HG03103 (cell line): ENCODE data around the gene CCDC191.

Experiments used
- ATAC-seq: cut with Tn5 transposase; IDR thresholded peaks from one replicate; pipeline ENCODE4 v1.9.1; 2021; ENCODE audit warnings: low read depth; ENCODE audit not compliant: unreplicated experiment

The CCDC191 gene, protein sequence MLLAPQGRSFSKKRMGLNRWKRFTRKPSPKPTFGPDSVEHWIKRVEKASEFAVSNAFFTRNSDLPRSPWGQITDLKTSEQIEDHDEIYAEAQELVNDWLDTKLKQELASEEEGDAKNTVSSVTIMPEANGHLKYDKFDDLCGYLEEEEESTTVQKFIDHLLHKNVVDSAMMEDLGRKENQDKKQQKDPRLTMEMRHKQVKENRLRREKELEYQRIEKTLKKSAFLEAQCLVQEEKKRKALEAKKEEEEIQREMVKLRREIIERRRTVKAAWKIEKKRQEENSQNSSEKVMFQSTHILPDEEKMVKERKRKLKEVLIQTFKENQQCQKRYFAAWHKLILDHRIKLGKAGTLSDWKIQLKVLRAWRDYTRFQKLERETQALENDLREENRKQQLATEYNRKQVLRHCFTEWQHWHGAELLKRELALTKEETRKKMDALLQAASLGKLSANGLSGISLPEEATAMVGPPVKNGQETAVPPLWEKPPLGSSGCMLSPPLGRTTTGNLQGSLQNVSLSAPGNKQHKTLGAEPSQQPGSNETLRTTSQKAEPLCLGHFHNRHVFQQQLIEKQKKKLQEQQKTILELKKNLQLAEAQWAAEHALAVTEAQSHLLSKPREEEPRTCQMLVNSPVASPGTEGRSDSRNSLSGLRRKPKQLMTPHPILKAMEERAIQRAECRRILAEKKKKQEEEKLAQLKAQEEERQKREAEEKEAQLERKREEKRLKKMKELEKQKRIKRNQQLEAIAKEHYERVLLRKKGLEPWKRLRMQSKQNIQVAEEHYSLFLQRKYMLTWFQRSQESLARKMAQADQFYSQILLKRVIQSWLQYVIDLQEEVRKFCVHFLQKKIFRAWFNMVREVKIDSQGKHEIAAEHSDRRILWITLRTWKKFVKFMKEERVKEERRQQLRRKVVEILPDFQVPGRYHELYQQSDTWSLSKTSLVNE

DNA sequence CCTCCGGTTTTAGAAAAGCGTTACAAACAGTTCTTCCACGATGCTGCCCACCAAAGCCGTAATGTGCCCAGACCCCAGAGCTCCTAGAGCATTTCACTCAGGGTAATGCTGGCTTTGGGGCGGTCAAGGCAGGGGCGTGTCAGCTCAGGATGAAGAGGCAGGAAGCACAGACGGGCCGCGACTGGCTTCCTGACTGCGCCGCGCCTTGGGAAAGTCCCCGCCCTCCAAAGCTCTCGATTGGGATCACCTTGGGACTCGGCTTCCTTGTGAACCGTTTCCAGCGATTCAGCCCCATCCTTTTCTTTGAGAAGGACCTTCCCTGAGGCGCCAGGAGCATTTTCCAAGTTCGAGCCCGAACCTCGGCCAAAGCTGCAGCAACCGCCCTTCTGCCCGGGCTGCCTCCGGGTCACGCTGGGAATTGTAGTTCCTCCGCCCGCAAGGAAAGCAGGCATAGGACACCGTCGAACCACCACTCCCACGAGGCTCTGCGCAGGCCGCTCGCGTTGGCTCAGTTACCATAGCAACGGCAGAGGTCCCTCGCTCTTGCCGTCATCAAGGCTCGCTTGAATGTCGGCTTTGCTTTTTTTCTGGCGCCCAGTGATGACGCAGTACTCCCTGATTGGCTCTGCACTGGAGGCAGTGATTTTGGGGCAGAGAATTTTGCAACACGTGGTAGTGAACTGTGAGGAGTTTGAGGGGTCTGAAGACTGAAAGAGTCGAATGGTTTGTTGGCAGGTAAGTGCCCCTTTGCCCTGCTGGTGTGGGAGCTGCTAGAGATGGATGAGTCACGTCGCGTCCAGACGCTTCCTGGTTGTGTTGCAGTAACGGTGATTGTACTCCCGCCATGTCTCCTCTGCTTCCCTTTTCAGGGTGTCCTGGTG is at the start of gene CCDC191, which contains the start of gene QTRT2:
Gene CCDC191 (minus strand): TSS at position 397 of the 881 bp plus-strand sequence. CDS start 60 bp downstream, at position 337.
Gene QTRT2 (plus strand): TSS at position 608 of the 881 bp plus-strand sequence. CDS start 8,521 bp downstream, outside the sequence.
- peak; percentile 97 for ATAC-seq

DNA sequence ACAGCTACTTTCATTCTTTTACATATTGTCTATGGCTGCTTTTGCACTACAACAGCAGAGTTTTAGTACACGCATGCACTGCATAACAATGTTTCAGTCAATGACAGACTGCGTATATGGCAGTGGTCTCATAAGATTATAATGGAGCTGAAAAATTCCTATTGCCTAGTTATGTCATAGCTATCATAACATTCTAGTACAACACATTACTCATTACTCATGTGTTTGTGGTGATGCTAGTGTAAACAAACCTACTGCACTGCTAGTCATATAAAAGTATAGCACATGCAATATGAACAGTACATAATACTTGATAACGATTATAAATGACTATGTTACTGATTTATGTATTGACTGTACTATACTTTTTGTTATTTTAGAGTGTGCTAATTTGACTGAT is 48.1 kb upstream of the CCDC191 start:
- ATAC-seq = no peak

DNA sequence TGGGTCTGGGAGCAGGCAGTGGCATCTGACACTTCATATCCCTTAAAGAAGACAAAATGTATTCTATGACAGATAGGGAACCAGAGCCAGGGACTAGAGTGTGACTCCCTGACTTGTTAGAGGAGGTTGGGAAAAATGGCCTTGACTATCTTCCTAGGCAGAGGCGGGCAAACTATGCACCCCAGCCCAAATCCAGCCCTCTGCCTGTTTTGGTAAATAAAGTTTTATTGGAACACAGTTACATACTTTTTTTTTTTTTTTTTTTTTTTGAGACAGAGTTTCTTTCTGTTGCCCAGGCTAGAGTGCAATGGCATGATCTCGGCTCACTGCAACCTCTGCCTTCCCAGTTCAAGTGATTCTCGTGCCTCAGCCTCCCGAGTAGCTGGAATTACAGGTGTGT is 47.5 kb upstream of the CCDC191 start:
- ATAC-seq = no peak

DNA sequence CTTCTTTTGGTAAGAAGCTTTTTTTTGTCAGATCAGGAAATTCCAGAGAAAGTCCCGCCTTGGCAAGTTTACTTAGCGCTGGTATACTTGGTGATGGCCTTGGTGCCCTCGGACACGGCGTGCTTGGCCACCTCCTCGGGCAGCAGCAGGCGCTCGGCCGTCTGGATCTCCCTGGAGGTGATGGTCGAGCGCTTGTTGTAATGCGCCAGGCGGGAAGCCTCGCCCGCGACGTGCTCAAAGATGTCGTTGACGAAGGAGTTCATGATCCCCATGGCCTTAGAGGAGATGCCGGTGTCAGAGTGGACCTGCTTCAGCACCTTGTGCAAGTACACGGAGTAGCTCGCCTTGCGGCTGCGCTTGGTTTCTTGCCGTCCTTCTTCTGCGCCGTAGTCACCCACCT is 46.9 kb upstream of the CCDC191 start:
- ATAC-seq = no peak

DNA sequence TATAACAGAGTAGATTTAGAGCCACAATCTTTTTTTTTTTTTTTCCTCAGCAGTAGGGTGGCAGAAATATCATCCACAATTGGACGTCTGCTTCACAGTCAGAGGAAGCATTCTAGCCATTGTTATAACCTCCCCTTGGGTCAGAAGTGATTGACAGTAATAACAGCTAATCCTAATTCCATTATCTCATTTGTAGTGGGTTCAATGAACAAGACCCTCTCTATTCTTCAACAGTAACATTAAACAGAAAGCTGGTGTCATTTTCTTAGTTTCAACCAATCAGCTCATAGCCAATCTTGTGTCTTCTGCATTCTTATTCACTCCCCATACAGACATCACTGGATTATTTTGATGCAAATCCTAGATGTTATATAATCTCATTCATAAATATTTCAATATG is 44.8 kb upstream of the CCDC191 start:
- ATAC-seq = no peak

DNA sequence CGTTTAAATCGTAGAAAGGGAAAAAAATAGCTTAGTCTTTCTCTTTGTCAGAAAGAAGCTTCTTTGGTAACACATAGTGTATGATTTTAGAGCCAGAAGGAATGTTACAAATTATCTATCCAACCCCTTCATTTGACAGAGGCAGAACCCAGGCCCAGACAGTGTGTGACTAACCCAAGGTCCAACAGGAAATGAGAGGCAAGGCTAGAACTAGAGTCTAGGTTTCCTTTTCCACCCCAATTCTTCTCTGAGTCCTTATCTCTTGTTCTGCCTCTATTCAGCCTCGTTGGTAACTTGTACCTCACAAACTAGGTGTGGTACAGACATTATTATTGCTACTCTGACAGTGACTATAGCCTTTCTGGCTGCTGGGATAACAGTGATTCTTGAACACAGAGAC is 39.5 kb upstream of the CCDC191 start:
- no peak for ATAC-seq

DNA sequence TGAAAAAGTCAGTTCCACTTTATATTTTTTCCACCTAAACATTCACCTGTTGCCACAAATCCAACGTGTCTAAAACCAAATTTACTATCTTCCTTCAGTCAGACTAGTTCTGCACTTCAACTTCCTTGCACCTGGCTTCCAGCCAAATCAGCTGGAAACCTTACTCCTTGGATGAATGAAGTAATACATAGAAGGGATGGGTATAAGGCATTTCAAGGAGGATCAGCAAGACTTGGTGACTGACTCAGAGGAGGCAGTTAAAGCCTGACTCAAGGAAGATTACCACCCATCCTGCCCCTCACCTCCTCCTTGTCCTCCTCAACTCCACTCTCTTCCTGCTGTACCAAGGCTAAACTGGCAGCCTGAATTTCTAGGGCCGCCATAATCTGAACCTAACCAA is 37.3 kb upstream of the CCDC191 start:
- no peak for ATAC-seq

DNA sequence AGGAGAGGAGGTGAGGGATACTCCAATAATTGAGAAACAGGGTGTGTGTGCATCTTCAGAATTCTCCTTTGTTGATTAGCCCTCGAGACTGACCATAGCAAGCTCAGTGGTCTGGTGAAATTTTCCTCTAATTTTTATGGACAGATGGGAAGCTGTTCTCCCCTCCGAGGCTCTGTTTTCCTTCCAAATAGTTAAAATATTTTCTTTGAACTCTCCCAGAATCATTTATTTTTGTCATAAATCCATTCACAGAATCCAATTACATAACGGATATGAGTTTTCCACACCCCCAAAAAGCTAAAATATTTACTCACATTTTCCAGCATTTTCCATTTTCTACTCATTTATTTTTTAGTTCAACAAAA is 36.7 kb upstream of the CCDC191 start:
- no peak for ATAC-seq

DNA sequence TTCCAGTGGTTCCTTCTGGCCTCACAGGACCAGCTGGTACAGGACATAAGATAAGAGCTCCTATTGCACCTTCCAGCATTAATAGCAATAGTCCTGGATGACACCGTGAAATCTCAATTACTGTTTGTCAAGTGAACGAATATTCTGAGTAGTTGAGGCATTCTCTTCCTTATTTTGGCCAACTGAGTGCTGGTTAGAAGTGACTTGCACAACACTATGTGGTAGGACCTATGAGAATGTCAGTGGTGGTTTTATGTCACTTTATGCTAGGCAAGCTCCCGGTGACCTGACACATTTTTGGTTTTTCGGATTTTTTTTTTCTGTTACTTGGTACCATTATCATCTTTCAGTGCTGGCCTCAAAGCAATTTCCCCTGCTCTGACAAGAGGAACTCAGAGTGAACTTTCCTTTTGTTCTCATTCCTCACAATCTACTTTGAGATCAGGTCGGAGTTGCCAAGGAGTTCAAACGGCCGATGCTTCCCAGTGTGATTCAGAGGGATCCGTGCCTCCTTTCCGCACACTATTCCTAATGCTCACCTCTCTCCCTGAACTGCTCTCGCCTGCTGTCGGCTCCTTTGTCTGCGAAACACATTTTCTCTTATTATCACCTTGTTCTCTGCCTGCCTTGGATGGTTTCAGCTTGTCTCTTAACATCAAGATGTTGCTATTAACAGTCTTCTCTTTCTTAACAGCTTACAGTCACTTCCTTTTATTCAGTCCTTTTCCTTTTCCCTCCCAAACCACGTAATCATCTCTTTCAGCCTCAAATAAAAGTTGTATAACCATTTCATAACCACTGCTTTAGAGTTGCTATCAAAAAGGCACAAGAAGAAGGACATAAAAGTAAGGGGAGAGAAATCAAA is 36.1 kb upstream of the CCDC191 start:
- no peak for ATAC-seq

DNA sequence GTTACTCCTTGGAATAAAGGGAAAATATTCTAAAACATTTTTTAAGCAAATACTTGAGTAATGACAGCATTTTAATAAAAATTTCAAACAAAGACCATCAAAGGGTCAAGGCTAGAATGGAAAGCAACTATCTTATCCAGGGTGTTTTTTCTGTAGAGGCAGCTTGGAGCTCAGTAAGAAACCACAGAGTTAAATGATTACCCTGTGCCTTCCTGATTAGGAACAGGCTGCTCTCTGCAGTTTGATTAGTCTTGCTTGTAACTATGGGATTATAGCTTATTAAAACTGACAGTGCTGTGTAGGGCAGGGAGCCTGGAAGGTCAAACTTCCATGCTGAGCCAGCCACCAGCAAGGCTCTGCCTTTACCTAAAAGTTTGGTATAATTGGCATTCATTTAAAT is 33.3 kb upstream of the CCDC191 start:
- ATAC-seq = no peak

DNA sequence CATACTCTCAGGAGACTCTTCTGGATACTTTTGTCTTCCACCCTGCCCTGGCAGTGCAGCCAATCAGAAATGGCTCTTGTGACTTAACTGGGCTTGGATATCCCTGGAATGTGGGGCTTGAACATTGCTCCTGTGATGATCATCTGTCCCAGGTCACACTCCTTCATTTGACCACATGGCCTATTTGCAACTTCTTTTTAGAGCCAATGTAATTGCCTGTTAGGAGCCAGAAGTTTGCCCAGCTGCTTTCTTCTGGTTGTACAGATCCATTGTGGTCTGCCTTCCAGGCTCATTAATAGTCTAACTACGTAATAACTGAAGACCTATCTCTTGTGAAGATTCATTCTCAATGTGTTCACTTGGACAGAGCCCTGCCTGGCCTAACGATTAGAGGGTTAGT is 30.0 kb upstream of the CCDC191 start:
- no peak for ATAC-seq

DNA sequence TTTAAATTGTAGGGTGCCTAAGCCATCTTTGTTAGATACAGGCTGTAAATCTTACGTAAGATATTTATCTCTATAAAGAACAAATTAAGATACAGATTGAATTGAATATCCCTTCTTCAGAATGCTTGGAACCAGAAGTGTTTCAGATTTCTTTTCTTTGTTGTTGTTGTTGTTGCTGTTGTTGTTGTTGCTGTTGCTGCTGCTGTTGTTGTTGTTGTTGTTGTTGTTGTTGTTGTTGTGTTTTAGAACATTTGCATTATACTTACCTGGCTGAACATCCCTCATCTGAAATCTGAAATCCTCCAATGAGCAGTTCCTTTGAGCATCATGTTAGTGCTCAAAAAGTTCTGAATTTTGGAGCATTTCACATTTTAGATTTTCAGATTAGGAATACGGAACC is 26.8 kb upstream of the CCDC191 start:
- no peak for ATAC-seq

DNA sequence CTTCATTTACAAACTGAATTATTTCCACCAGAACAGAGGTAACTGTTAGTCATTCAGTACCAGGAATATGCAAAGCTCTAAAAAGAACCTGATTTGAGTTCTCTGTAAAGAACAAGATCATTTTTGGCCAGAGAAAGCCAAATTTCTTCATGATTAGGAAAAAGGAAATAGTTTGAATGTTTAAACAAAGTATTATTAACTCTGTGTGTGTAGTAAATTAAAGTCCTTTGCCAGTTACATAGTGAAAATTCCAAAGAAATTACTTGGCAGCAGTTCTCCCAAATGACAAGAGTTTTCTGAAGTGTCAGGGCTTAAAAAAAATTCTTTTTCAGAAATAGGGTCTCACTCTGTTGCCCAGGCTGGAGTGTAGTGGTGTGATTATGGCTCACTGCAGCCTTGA is 24.7 kb upstream of the CCDC191 start:
- ATAC-seq = no peak

DNA sequence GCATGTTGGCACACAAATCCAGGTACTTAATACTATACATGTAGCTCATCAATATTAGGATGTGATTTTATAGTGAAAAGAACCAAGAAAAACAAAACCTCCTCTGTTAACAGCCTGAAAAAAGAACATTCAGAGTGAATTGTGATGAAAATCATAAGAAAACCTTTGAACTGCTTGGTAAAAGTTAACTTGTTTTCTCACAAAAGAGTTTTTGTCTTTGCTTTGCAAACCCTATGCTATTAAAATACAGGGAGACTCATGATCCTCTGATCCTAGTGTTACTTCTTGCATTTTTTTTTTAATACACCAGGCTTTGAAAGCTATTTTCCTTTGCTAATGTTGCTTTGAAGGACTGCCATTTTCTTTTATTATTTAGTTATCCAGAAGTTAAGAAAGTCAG is 23.9 kb upstream of the CCDC191 start:
- ATAC-seq = no peak

DNA sequence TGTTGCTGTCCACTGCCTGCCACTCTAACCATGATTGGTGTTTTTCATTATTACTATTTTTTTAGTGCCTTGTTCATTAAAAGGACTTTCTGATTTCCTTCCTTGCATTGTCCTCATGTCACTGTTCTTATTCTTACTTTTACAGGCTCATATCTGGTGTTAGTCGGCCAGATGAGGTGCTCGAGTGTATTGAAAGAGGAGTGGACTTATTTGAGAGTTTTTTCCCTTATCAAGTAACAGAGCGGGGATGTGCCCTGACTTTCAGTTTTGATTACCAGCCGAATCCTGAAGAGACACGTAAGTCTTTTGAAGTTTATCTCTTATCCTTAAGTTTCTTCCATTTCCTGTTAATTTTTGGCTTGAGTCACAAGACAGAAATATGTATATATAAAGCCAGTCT is 23.4 kb upstream of the CCDC191 start:
- no peak for ATAC-seq

DNA sequence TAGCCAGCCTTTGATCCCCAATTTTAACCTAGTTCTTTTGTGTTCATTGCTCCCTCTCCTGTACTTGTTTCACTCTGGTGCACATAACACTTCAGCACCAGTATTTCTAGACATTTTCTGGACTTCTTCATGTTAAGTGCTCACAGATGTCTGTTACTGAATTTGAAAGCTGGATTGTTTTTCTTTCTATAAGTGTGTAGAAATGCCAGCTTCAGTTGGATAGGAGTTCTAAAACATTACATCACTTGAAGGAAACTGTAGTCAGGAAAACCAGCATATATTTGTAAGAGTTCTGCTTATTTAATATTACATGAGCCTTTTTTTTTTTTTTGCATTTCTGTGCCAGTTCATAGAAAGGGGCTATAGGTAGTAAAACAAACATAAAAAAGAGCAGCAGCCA is 21.8 kb upstream of the CCDC191 start:
- no peak for ATAC-seq

DNA sequence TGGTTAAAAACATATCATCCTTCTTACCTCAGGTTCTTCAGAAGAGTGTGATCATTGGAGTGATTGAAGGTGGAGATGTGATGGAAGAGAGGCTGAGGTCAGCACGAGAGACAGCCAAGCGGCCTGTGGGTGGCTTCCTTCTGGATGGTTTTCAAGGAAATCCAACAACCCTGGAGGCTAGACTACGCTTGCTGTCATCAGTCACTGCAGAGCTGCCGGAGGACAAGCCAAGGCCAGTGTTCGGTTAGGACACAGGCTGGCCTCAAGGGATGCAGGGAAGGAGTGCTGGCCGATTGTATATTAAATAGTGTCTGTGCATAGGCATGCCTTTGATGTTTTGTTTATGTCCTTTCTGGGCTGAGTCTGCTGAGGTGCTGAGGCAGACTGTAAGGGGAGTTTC is 20.4 kb upstream of the CCDC191 start:
- no peak for ATAC-seq

DNA sequence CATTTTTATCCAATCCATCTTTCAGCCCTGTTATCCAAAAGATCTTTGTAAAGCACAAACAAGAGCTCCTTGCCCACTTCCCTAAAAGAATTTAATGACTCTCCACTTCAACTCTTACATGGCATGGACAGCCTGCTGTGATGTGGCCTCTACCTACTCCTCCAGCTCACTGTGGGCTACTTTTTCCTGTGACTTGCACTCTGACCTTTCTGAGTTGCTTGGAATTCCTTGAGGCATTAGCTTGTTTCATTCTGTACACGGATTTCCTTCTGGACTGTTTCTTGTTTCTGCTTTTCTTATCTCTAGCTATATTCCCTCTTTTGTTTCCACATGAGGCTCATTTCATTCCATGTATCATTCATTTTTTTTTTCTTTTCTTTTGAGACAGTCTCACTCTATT is 15.5 kb upstream of the CCDC191 start:
- no peak for ATAC-seq

DNA sequence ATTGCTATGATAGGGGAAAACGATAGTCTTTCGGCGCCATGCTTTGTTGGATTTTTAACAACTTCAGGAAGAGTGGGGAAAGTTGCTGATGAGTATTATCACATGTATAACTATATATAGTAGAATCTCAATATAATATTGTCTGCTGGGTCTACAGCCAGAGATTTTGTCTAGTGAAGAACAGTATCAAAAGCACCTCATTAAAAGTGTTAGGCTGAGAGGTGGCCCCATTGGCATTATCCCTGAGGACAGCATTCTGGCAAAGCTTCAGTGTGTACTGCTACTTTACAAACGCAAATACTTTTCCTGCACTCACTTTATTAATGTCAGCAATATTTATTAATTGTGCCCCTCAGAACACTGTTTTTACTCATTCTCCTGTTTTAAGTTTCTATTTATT is 12.0 kb upstream of the CCDC191 start:
- no peak for ATAC-seq

DNA sequence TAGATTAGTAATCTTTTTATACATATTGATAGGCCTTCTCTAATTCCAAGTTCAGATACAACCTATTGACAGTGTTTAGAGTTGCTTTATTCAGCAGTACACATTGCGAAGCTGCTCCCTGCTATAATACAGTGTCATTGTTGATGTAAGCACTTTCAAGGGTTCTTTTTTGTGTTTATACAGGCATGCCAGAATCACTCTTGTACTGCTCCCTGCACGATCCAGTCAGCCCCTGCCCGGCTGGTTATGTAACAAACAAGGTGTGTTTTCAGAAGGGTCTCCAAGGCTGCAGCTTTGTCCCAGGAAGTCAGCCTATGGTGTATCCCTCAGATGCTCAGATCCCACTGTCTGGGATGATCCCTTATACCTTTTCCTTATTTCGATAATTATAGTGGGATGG is 11.5 kb upstream of the CCDC191 start:
- no peak for ATAC-seq
